ENCODE measurements around the gene AHR. TPM values are rescaled to one million over a fixed set of nuclear protein-coding genes. Genes with fewer than 3 reads are reported as not detected.

Gene AHR
- total RNA-seq, 6 donors from 2014 or later = 68.8 to 236 (median 95.6) TPM

- no peak overlapping the region for H3K27ac ChIP-seq
- H3K36me3 ChIP-seq = no peaks in the 10 kb centered on the region
- TF ChIP-seq POLR2A (IDR thresholded peaks at IDR 0.05) (no peak), POLR2AphosphoS5 (IDR thresholded peaks at IDR 0.05) (no peak), EP300 (IDR thresholded peaks at IDR 0.05) (no peak)
- TF ChIP-seq, protein P1, sequence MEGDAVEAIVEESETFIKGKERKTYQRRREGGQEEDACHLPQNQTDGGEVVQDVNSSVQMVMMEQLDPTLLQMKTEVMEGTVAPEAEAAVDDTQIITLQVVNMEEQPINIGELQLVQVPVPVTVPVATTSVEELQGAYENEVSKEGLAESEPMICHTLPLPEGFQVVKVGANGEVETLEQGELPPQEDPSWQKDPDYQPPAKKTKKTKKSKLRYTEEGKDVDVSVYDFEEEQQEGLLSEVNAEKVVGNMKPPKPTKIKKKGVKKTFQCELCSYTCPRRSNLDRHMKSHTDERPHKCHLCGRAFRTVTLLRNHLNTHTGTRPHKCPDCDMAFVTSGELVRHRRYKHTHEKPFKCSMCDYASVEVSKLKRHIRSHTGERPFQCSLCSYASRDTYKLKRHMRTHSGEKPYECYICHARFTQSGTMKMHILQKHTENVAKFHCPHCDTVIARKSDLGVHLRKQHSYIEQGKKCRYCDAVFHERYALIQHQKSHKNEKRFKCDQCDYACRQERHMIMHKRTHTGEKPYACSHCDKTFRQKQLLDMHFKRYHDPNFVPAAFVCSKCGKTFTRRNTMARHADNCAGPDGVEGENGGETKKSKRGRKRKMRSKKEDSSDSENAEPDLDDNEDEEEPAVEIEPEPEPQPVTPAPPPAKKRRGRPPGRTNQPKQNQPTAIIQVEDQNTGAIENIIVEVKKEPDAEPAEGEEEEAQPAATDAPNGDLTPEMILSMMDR (IDR thresholded peaks at IDR 0.05) = no peak
- no peaks in the 10 kb centered on the region for H3K9me3 ChIP-seq
- DNase-seq = no peak
- no peak overlapping the region for H3K4me3 ChIP-seq
- no peak for ATAC-seq (ENCODE audit: low FRiP score in 2 of 2)
- WGBS, 2 donors = 84 to 87% methylated on average over 2 of the region's 2 CpGs
- no peaks in the 10 kb centered on the region for H3K27me3 ChIP-seq
- H3K4me1 ChIP-seq = peaks cover 32 to 40% (median 33%) of the 10 kb centered on the region in 4 donors
Observed at GRCh38 chr7:17367502-17367901, 69.0 kb downstream of the AHR start.

- peaks cover 32 to 42% (median 34%) of the 10 kb centered on the region in 4 donors for H3K4me1 ChIP-seq
- TF ChIP-seq POLR2AphosphoS5 (IDR thresholded peaks at IDR 0.05) = no peak
- TF ChIP-seq, protein P1 (IDR thresholded peaks at IDR 0.05) = no peak
- peak overlapping the region; percentile 59 to 68 (median 64) for H3K27ac ChIP-seq
- no peaks in the 10 kb centered on the region for H3K27me3 ChIP-seq
- ATAC-seq (ENCODE audit: low FRiP score in 2 of 2) = no peak
- WGBS, 2 donors = 60 to 67% methylated on average over 3 of the region's 3 CpGs
- no peaks in the 10 kb centered on the region for H3K9me3 ChIP-seq
- no peak for DNase-seq
- H3K4me3 ChIP-seq = no peak overlapping the region
- H3K36me3 ChIP-seq = no peaks in the 10 kb centered on the region
Observed at GRCh38 chr7:17368856-17369524, 70.5 kb downstream of the AHR start.

DNA sequence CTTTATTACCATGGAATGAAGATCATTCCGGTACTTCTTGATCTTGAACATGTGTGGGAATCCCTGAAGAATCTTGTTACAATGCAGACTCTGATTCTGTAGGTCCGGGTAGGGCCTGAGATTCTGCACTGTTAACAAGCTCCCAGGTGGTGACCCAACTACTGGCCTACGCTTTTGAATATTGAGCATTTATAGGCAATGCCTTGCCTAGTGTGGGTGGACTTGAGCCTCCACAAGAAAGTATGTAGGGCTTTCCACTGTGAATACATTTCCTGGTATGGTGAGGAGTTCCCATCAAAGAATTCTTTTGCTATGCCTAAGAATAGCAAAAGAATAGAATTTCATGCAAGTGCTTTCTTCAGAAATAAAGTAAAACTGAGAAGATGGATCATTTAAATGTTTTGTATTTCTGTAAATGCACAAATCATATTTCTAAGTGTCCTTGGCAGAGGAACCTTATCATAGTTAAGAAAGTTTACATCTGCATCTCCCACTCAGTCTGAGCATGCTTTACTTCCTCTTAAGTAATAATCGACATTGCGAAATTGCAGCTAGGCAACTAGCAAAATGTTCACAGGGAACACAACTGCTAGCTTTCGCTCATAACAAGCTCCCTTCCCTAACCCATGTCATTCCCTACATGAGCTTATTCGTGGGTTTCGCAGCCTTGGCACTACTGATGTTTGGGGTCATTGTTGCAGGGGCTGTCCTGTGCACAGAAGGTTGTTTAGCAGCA lies 71.4 kb downstream of the AHR start:
- WGBS, 2 donors = 42 to 52% methylated on average over 8 of the region's 8 CpGs

GRCh38 chr7:17370901-17371585 lies 72.6 kb downstream of the AHR start:
- H3K27ac ChIP-seq = peak overlapping the region in 2 of 4 donors; percentile 52 to 62
- ATAC-seq (ENCODE audit: low FRiP score in 2 of 2) (no peak), DNase-seq (no peak)
- TF ChIP-seq, protein P1 (IDR thresholded peaks at IDR 0.05) = no peak
- TF ChIP-seq EP300 (IDR thresholded peaks at IDR 0.05) = no peak
- no peak for TF ChIP-seq POLR2AphosphoS5 (IDR thresholded peaks at IDR 0.05)
- no peak for TF ChIP-seq POLR2A (IDR thresholded peaks at IDR 0.05)
- 87% methylated on average over 4 of the region's 4 CpGs for WGBS, 2 donors
- H3K36me3 ChIP-seq = no peaks in the 10 kb centered on the region
- no peaks in the 10 kb centered on the region for H3K9me3 ChIP-seq
- no peak overlapping the region for H3K4me3 ChIP-seq
- H3K27me3 ChIP-seq = no peaks in the 10 kb centered on the region
- H3K4me1 ChIP-seq = peaks cover 32 to 42% (median 35%) of the 10 kb centered on the region in 4 donors

More for the DNA sequence above, 71.4 kb downstream of the AHR start:
- no peaks in the 10 kb centered on the region for H3K9me3 ChIP-seq
- peaks cover 32 to 42% (median 35%) of the 10 kb centered on the region in 4 donors for H3K4me1 ChIP-seq
- H3K27me3 ChIP-seq = no peaks in the 10 kb centered on the region
- H3K27ac ChIP-seq = peak overlapping the region; percentile 59 to 68 (median 64)
- H3K4me3 ChIP-seq = no peak overlapping the region
- TF ChIP-seq POLR2AphosphoS5 (IDR thresholded peaks at IDR 0.05) = peak; percentile 7 to 90
- TF ChIP-seq POLR2A (IDR thresholded peaks at IDR 0.05) = no peak
- TF ChIP-seq EP300 (IDR thresholded peaks at IDR 0.05) = peak in 2 of 4 donors; percentile 37 to 74
- TF ChIP-seq, protein P1 (IDR thresholded peaks at IDR 0.05) = no peak
- ATAC-seq (ENCODE audit: low FRiP score in 2 of 2) (peak; percentile 88), DNase-seq (peak in 1 of 2 donors; percentile 56)
- no peaks in the 10 kb centered on the region for H3K36me3 ChIP-seq

Measured in upper lobe of left lung (tissue), 6 donors.